MV-4-11 (cell line): Measurements from ENCODE around the gene TNIP3.
A peak's percentile ranks its signal among the peaks of the same experiment; 100 is the strongest.
"Not testable (repeated sequence)": the region's sequence is repeated elsewhere in the genome, so short reads cannot be mapped to it uniquely, and the experiment has no call there.

Experiments
- DNase-seq: peaks from one replicate; lab custom pipeline; 2025; lab: John Stamatoyannopoulos, UW

TNIP3 gene

GRCh38 chr4:121164291-121164690 lies at the start of gene TNIP3:
TSS of gene TNIP3 (minus strand) at chr4:121164321. CDS start at chr4:121164125, 196 bp downstream.
- DNase-seq, result peak; percentile 75

GRCh38 chr4:121212806-121213205 lies 48.7 kb upstream of the TNIP3 start:
- no peak for DNase-seq

- no peak for DNase-seq
Measured at GRCh38 chr4:121209171-121209570, 45.0 kb upstream of the TNIP3 start.

- no peak for DNase-seq
Measured at GRCh38 chr4:121208244-121209007, 44.3 kb upstream of the TNIP3 start.

- DNase-seq, result not testable (repeated sequence)
Measured at GRCh38 chr4:121205777-121206176, 41.7 kb upstream of the TNIP3 start.

GRCh38 chr4:121200795-121201472 lies 36.8 kb upstream of the TNIP3 start:
- peak; percentile 4 for DNase-seq

- DNase-seq, result peak; percentile 12
Measured at GRCh38 chr4:121199742-121200561, 35.8 kb upstream of the TNIP3 start.

- no peak for DNase-seq
Measured at GRCh38 chr4:121198251-121198650, 34.1 kb upstream of the TNIP3 start.

GRCh38 chr4:121195649-121196048 lies 31.5 kb upstream of the TNIP3 start:
- no peak for DNase-seq

GRCh38 chr4:121192480-121192879 lies 28.4 kb upstream of the TNIP3 start:
- peak; percentile 27 for DNase-seq

- DNase-seq, result no peak
Measured at GRCh38 chr4:121192013-121192412, 27.9 kb upstream of the TNIP3 start.

GRCh38 chr4:121191361-121191760 lies 27.2 kb upstream of the TNIP3 start:
- DNase-seq, result no peak

GRCh38 chr4:121190389-121190788 lies 26.3 kb upstream of the TNIP3 start:
- no peak for DNase-seq

- peak; percentile 15 for DNase-seq
Measured at GRCh38 chr4:121189326-121190215, 25.4 kb upstream of the TNIP3 start.

GRCh38 chr4:121187206-121187605 lies 23.1 kb upstream of the TNIP3 start:
- DNase-seq, result no peak

GRCh38 chr4:121185960-121186359 lies 21.8 kb upstream of the TNIP3 start:
- DNase-seq, result peak; percentile 57

GRCh38 chr4:121183989-121184388 lies 19.9 kb upstream of the TNIP3 start:
- DNase-seq, result no peak

GRCh38 chr4:121183361-121183760 lies 19.2 kb upstream of the TNIP3 start:
- no peak for DNase-seq

- DNase-seq, result peak; percentile 75
Measured at GRCh38 chr4:121182296-121182695, 18.2 kb upstream of the TNIP3 start.

GRCh38 chr4:121181493-121181892 lies 17.4 kb upstream of the TNIP3 start:
- no peak for DNase-seq

GRCh38 chr4:121180558-121180957 lies 16.4 kb upstream of the TNIP3 start:
- no peak for DNase-seq
